H9 (cell line): ENCODE data around the gene TMEM86B. TPM values are rescaled to one million over a fixed set of nuclear protein-coding genes. Genes with fewer than 3 reads are reported as not detected.

Source experiments
- DNase-seq: peaks from one replicate; pipeline ENCODE4 v3.0.0-alpha.2; 2017
- H2AFZ ChIP-seq: one replicate; pipeline ENCODE4 v1.6.1; 2013; ENCODE audit warnings: mild to moderate bottlenecking, low read length, control low read depth, moderate library complexity
- H2AK5ac ChIP-seq: 2 replicates; pipeline ENCODE4 v1.6.1; 2013; ENCODE audit warnings: low read length, control low read depth, mixed read lengths; ENCODE audit not compliant: insufficient read length
- H2BK120ac ChIP-seq: one replicate; pipeline ENCODE4 v1.6.1; 2013; ENCODE audit warnings: low read depth, mild to moderate bottlenecking, low read length, control low read depth, inconsistent platforms; ENCODE audit not compliant: poor library complexity, severe bottlenecking
- H2BK12ac ChIP-seq: 2 replicates; pipeline ENCODE4 v1.6.1; 2013; ENCODE audit warnings: low read length, control low read depth, mixed read lengths, low read depth; ENCODE audit not compliant: insufficient read length
- H2BK15ac ChIP-seq: 2 replicates; pipeline ENCODE4 v1.6.1; 2013; ENCODE audit warnings: low read depth, low read length, control low read depth
- H2BK20ac ChIP-seq: one replicate; pipeline ENCODE4 v1.6.1; 2013; ENCODE audit warnings: low read depth, mild to moderate bottlenecking, low read length, control low read depth, inconsistent platforms; ENCODE audit not compliant: poor library complexity, severe bottlenecking
- H2BK5ac ChIP-seq: 2 replicates; pipeline ENCODE4 v1.6.1; 2013; ENCODE audit warnings: low read length, control low read depth, mixed read lengths; ENCODE audit not compliant: insufficient read length
- H3K14ac ChIP-seq: 2 replicates; pipeline ENCODE4 v1.6.1; 2013; ENCODE audit warnings: low read length, control low read depth; ENCODE audit not compliant: insufficient read depth
- H3K18ac ChIP-seq: 2 replicates; pipeline ENCODE4 v1.6.1; 2013; ENCODE audit warnings: low read depth, mild to moderate bottlenecking, mixed read lengths, low read length, control low read depth; ENCODE audit not compliant: insufficient read length
- H3K23ac ChIP-seq: 2 replicates; pipeline ENCODE4 v1.6.1; 2013; ENCODE audit warnings: low read length, control low read depth, mixed read lengths, low read depth; ENCODE audit not compliant: insufficient read length
- H3K23me2 ChIP-seq: 2 replicates; pipeline ENCODE4 v1.6.1; 2013; ENCODE audit warnings: low read depth, mild to moderate bottlenecking, mixed read lengths, low read length, control low read depth; ENCODE audit not compliant: insufficient read length, poor library complexity, severe bottlenecking
- H3K27ac ChIP-seq: 2 replicates; pipeline ENCODE4 v1.5.1; 2013; ENCODE audit warnings: low read length, control low read depth, mixed read lengths, low read depth; ENCODE audit not compliant: insufficient read length
- H3K27me3 ChIP-seq: 2 replicates; pipeline ENCODE4 v1.6.1; 2013; ENCODE audit warnings: low read length, control low read depth, inconsistent platforms; ENCODE audit not compliant: insufficient read depth
- H3K4ac ChIP-seq: 2 replicates; pipeline ENCODE4 v1.6.1; 2013; ENCODE audit warnings: low read depth, mild to moderate bottlenecking, control low read depth, inconsistent platforms, low read length, moderate library complexity
- H3K4me1 ChIP-seq: 2 replicates; pipeline ENCODE4 v1.6.1; 2013; ENCODE audit warnings: low read length, control low read depth, inconsistent platforms; ENCODE audit not compliant: insufficient read depth
- H3K4me2 ChIP-seq: 2 replicates; pipeline ENCODE4 v1.6.1; 2013; ENCODE audit warnings: low read length, control low read depth, mixed read lengths; ENCODE audit not compliant: insufficient read length, insufficient read depth
- H3K56ac ChIP-seq: 2 replicates; pipeline ENCODE4 v1.6.1; 2013; ENCODE audit warnings: low read depth, mild to moderate bottlenecking, mixed read lengths, low read length, control low read depth; ENCODE audit not compliant: insufficient read length
- H3K79me1 ChIP-seq: 2 replicates; pipeline ENCODE4 v1.6.1; 2013; ENCODE audit warnings: low read depth, mild to moderate bottlenecking, moderate library complexity, low read length, control low read depth, inconsistent platforms; ENCODE audit not compliant: insufficient read depth, poor library complexity, severe bottlenecking
- H3K79me2 ChIP-seq: 2 replicates; pipeline ENCODE4 v1.6.1; 2013; ENCODE audit warnings: low read length, control low read depth, inconsistent platforms; ENCODE audit not compliant: insufficient read depth
- H3K9ac ChIP-seq: 2 replicates; pipeline ENCODE4 v1.6.1; 2013; ENCODE audit warnings: low read length, control low read depth, mixed read lengths; ENCODE audit not compliant: insufficient read length; ENCODE audit errors: extremely low read depth
- H3K9me3 ChIP-seq: one replicate; pipeline ENCODE4 v1.6.1; 2013; ENCODE audit warnings: low read depth, low read length, inconsistent platforms; ENCODE audit not compliant: control insufficient read depth
- H3T11ph ChIP-seq: one replicate; pipeline ENCODE4 v1.6.1; 2013; ENCODE audit warnings: mild to moderate bottlenecking, low read length, control low read depth, inconsistent platforms
- H4K20me1 ChIP-seq: one replicate; pipeline ENCODE4 v1.6.1; 2013; ENCODE audit not compliant: control insufficient read depth, insufficient read length, insufficient read depth
- H4K5ac ChIP-seq: 2 replicates; pipeline ENCODE4 v1.6.1; 2013; ENCODE audit warnings: low read depth, mild to moderate bottlenecking, mixed read lengths, low read length, control low read depth; ENCODE audit not compliant: insufficient read length
- H4K8ac ChIP-seq: replicated peaks from 2 replicates; pipeline ENCODE4 v1.6.1; 2013; ENCODE audit warnings: low read length, control low read depth, mixed read lengths, low read depth; ENCODE audit not compliant: insufficient read length
- H4K91ac ChIP-seq: 2 replicates; pipeline ENCODE4 v1.6.1; 2013; ENCODE audit warnings: low read depth, mild to moderate bottlenecking, moderate library complexity, mixed read lengths, low read length, control low read depth; ENCODE audit not compliant: insufficient read length
- H3K27ac Mint-ChIP-seq, 3 experiments: 2 replicates in 2 of 3; 3 replicates in 1 of 3; pipeline ENCODE4 v1.8.0; 2020 to 2021; ENCODE audit warnings: mixed read lengths in 3 of 3, mild to moderate bottlenecking in 1 of 3, moderate library complexity in 1 of 3
- H3K27me3 Mint-ChIP-seq: 2 replicates; pipeline ENCODE4 v1.8.0; 2021; ENCODE audit warnings: low read depth, mild to moderate bottlenecking, moderate library complexity, mixed read lengths
- H3K36me3 Mint-ChIP-seq, 3 experiments: 2 replicates in 2 of 3; 3 replicates in 1 of 3; pipeline ENCODE4 v1.8.0; 2020 to 2021; ENCODE audit warnings: low read depth in 3 of 3, mixed read lengths in 3 of 3; ENCODE audit not compliant: insufficient read depth in 1 of 3
- H3K4me1 Mint-ChIP-seq, 2 experiments: 2 replicates each; pipeline ENCODE4 v1.8.0; 2020; ENCODE audit warnings: mixed read lengths in 2 of 2
- H3K4me3 Mint-ChIP-seq, 2 experiments: 2 replicates in 1 of 2; 3 replicates in 1 of 2; pipeline ENCODE4 v1.8.0; 2020 to 2021; ENCODE audit warnings: mild to moderate bottlenecking in 2 of 2, mixed read lengths in 2 of 2, moderate library complexity in 1 of 2
- H3K9me3 Mint-ChIP-seq, 2 experiments: 2 replicates in 1 of 2; 3 replicates in 1 of 2; pipeline ENCODE4 v1.8.0; 2020; ENCODE audit warnings: mild to moderate bottlenecking in 2 of 2, mixed read lengths in 2 of 2, moderate library complexity in 1 of 2
- CTCF ChIP-seq: fragments of 200-600 bp; sonication (generic); conservative IDR thresholded peaks from 3 replicates; pipeline ENCODE4 v1.8.0; 2021; ENCODE audit warnings: antibody characterized with exemption, mild to moderate bottlenecking
- WGBS: extraction: QIAGEN DNeasy Blood & Tissue Kit; methylation state at CpG from one replicate; pipeline ENCODE4 v1.1.7; 2013; ENCODE audit warnings: missing lambda C conversion rate, low lambda C conversion rate, mixed read lengths; ENCODE audit not compliant: insufficient read length; ENCODE audit errors: extremely low coverage; 5-methylcytosine and 5-hydroxymethylcytosine counted together
- total RNA-seq: library from RNA; stranded (reverse); gene quantifications from 2 replicates; pipeline ENCODE4 v1.2.1, GENCODE V29; 2021

TMEM86B gene
- total RNA-seq, 1 experiment from 2014 or later = 4.5 TPM

GRCh38 chr19:55262359-55262758, 33.8 kb upstream of the TMEM86B start:
- Histone ChIP-seq H3K23ac (no peak overlapping the region), H3T11ph (no peak overlapping the region), H2BK120ac (no peak overlapping the region), H3K79me1 (peaks cover 3% of the 10 kb centered on the region), H3K4me1 (no peaks in the 10 kb centered on the region), H2AFZ (no peak overlapping the region), H3K9ac (no peak overlapping the region), H4K8ac (no peak overlapping the region), H2BK15ac (no peak overlapping the region), H3K27ac (no peak overlapping the region), H4K5ac (no peak overlapping the region), H4K91ac (no peak overlapping the region), H2BK12ac (no peak overlapping the region), H3K27me3 (no peaks in the 10 kb centered on the region), H2AK5ac (no peak overlapping the region), H4K20me1 (no peaks in the 10 kb centered on the region), H2BK20ac (no peak overlapping the region), H3K18ac (no peak overlapping the region), H3K14ac (no peak overlapping the region), H3K4me2 (no peak overlapping the region), H3K4ac (no peak overlapping the region), H3K56ac (no peak overlapping the region), H2BK5ac (no peak overlapping the region), H3K23me2 (peaks cover 9% of the 10 kb centered on the region), H3K79me2 (peaks cover 7% of the 10 kb centered on the region; the same call in 1 of the 2 replicates), H3K9me3 (peaks cover 8% of the 10 kb centered on the region)
- Mint-ChIP-seq H3K4me3 (no peak overlapping the region), H3K9me3 (peaks cover 8% of the 10 kb centered on the region in 2 experiments), H3K4me1 (peaks cover 6 to 20% of the 10 kb centered on the region in 2 experiments), H3K36me3 (peaks cover 10 to 14% (median 11%) of the 10 kb centered on the region in 3 experiments), H3K27ac (no peak overlapping the region; a peak in 1 of 7 replicates), H3K27me3 (no peaks in the 10 kb centered on the region; the same call in 1 of the 2 replicates)
- WGBS = no CpG with 5 or more reads among the region's 9 CpGs
- TF ChIP-seq CTCF = no peak
- no peak for DNase-seq
